ENCODE measurements around the gene DNAJB9. TPM values are rescaled to one million over a fixed set of nuclear protein-coding genes. Genes with fewer than 3 reads are reported as not detected.
A peak's percentile ranks its signal among the peaks of the same experiment; 100 is the strongest.

DNAJB9 gene
- total and polyA plus RNA-seq, 2 experiments from 2014 or later = 33.8 to 39.3 TPM

DNA sequence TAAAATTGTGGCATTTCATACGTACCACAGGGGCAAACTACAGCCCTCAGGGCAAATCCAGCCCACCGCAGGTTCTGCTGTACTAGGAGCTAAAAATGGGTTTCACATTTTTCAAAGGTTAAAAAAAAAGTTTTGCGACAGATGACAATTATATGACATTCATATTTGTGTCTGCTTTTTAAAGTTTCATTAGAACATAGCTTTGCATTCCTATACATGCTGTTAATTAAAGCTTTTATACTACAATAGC lies 43.0 kb upstream of the DNAJB9 start:
- H3K9ac ChIP-seq = peak overlapping the region; percentile 91
- TF ChIP-seq EZH2 (IDR thresholded peaks at IDR 0.05; ENCODE audit: insufficient read depth, poor library complexity, severe bottlenecking) (no peak), EZH2phosphoT487 (IDR thresholded peaks at IDR 0.05; ENCODE audit: insufficient read depth, low read depth) (no peak)
- no peak for DNase-seq
- H3K9me2 ChIP-seq (ENCODE audit: insufficient read depth) = no peaks in the 10 kb centered on the region
- peaks cover 22% of the 10 kb centered on the region for H3F3A ChIP-seq (ENCODE audit: insufficient read depth)
- peak overlapping the region; percentile 97 for H2AFZ ChIP-seq
- H4K20me1 ChIP-seq (ENCODE audit: insufficient read depth) = no peaks in the 10 kb centered on the region
- WGBS, 2 experiments (ENCODE audit: low coverage in 1 of 2, low lambda C conversion rate in 2 of 2, missing lambda C conversion rate in 2 of 2) = 2 to 6% methylated on average over 3 of the region's 3 CpGs
- H3K27me3 ChIP-seq (replicated peaks; ENCODE audit: insufficient read depth) = no peaks in the 10 kb centered on the region
- H3K36me3 ChIP-seq (ENCODE audit: low read depth) = no peaks in the 10 kb centered on the region
- no peaks in the 10 kb centered on the region for H3K9me3 ChIP-seq (ENCODE audit: low read depth)
- H3K4me3 ChIP-seq = peak overlapping the region; percentile 89
- peak overlapping the region; percentile 93 for H3K27ac ChIP-seq
- in situ Hi-C loops (cut with MboI) = no loop called here
- H3K4me1 ChIP-seq (ENCODE audit: insufficient read depth) = peaks cover 13% of the 10 kb centered on the region
- peaks cover 35% of the 10 kb centered on the region for H3K79me2 ChIP-seq (ENCODE audit: insufficient read depth)
- H3K4me2 ChIP-seq (ENCODE audit: unreplicated experiment) = peak overlapping the region; percentile 84

DNA sequence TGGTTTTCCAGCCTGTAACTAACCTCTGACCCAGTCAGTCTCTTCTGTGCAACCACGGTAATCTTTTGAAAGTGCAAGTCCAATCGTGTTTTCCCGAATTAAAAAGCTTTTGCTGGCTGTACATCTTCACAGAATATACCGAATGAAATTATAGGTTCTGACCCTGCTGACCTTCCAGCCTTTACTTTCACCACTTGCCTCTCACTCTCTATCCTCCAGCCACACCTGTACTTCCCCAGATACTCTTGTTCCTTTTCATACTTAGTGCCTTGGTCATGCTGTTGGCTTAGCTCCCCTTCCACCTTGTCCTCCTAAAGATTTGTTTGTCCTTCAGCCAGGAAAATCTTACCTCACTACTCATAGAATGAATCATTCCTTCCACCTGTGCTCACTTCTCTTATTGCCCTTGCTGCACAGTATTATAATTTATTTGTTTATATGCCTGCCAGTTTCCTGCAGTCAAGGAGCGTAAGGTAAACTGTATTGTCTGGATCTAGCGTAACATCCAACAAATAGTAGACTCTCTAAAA lies 41.4 kb upstream of the DNAJB9 start:
- Histone ChIP-seq H3K36me3 (ENCODE audit: low read depth) (no peaks in the 10 kb centered on the region), H3K27me3 (replicated peaks; ENCODE audit: insufficient read depth) (no peaks in the 10 kb centered on the region), H3K4me1 (ENCODE audit: insufficient read depth) (peaks cover 13% of the 10 kb centered on the region), H3K27ac (no peak overlapping the region), H3K4me2 (ENCODE audit: unreplicated experiment) (no peak overlapping the region), H3F3A (ENCODE audit: insufficient read depth) (peaks cover 22% of the 10 kb centered on the region), H3K9me2 (ENCODE audit: insufficient read depth) (no peaks in the 10 kb centered on the region), H4K20me1 (ENCODE audit: insufficient read depth) (no peaks in the 10 kb centered on the region), H2AFZ (no peak overlapping the region), H3K79me2 (ENCODE audit: insufficient read depth) (peaks cover 19% of the 10 kb centered on the region), H3K9ac (no peak overlapping the region), H3K9me3 (ENCODE audit: low read depth) (no peaks in the 10 kb centered on the region), H3K4me3 (no peak overlapping the region)
- DNase-seq = no peak
- in situ Hi-C loops (cut with MboI) = no loop called here
- no peak for TF ChIP-seq EZH2 (IDR thresholded peaks at IDR 0.05; ENCODE audit: insufficient read depth, poor library complexity, severe bottlenecking)
- TF ChIP-seq EZH2phosphoT487 (IDR thresholded peaks at IDR 0.05; ENCODE audit: insufficient read depth, low read depth) = no peak
- 96 to 97% methylated on average over 6 of the region's 6 CpGs for WGBS, 2 experiments (ENCODE audit: low coverage in 1 of 2, low lambda C conversion rate in 2 of 2, missing lambda C conversion rate in 2 of 2)

DNA sequence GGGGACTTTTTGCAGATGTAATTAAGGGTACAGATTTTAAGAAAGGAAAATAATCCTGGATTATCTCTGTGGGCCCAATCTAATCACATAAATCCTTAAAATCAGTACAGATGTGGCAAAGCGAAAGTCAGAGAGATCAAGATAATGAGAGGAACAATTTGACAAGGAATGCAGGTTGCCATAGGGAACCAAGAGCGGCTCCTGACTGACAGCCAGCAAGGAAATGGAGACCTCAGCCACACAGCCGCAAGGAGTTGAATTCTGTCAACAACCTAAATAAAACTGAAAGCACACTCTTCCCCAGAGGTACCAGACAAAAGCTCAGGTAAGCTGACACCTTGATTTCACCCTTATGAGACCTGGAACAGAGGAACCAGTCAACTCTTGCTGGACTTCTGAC lies 40.3 kb upstream of the DNAJB9 start:
- Histone ChIP-seq H3K79me2 (ENCODE audit: insufficient read depth) (peaks cover 8% of the 10 kb centered on the region), H3K4me2 (ENCODE audit: unreplicated experiment) (no peak overlapping the region), H3K27me3 (replicated peaks; ENCODE audit: insufficient read depth) (no peaks in the 10 kb centered on the region), H3K9me2 (ENCODE audit: insufficient read depth) (no peaks in the 10 kb centered on the region), H3F3A (ENCODE audit: insufficient read depth) (peaks cover 20% of the 10 kb centered on the region), H3K9ac (no peak overlapping the region), H3K27ac (no peak overlapping the region), H3K36me3 (ENCODE audit: low read depth) (no peaks in the 10 kb centered on the region), H3K4me3 (no peak overlapping the region), H3K9me3 (ENCODE audit: low read depth) (no peaks in the 10 kb centered on the region), H4K20me1 (ENCODE audit: insufficient read depth) (no peaks in the 10 kb centered on the region), H2AFZ (no peak overlapping the region), H3K4me1 (ENCODE audit: insufficient read depth) (peaks cover 6% of the 10 kb centered on the region; the same call in 1 of the 2 replicates)
- 83 to 84% methylated on average over 3 of the region's 3 CpGs for WGBS, 2 experiments (ENCODE audit: low coverage in 1 of 2, low lambda C conversion rate in 2 of 2, missing lambda C conversion rate in 2 of 2)
- no peak for TF ChIP-seq EZH2phosphoT487 (IDR thresholded peaks at IDR 0.05; ENCODE audit: insufficient read depth, low read depth)
- no peak for TF ChIP-seq EZH2 (IDR thresholded peaks at IDR 0.05; ENCODE audit: insufficient read depth, poor library complexity, severe bottlenecking)
- DNase-seq = no peak
- in situ Hi-C loops (cut with MboI) = no loop called here

DNA sequence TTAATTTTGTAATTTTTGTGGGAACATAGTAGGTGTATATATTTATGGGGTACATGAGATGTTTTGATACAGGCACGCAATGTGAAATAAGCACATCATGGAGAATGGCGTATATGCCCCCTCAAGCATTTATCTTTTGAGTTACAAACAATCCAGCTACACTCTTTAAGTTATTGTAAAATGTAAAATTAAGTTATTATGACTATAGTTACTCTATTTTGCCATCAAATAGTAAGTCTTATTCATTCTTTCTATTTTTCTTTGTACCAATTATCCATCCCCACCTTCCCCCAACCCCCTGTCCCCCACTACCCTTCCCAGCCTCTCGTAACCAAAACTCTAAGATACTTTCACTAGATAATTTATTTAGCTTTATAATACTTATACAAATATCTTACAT lies 36.0 kb upstream of the DNAJB9 start:
- H2AFZ ChIP-seq = no peak overlapping the region
- 80 to 87% methylated on average over 3 of the region's 3 CpGs for WGBS, 2 experiments (ENCODE audit: low coverage in 1 of 2, low lambda C conversion rate in 2 of 2, missing lambda C conversion rate in 2 of 2)
- H3F3A ChIP-seq (ENCODE audit: insufficient read depth) = no peaks in the 10 kb centered on the region
- no peaks in the 10 kb centered on the region; the same call in 1 of the 2 replicates for H3K9me2 ChIP-seq (ENCODE audit: insufficient read depth)
- H3K36me3 ChIP-seq (ENCODE audit: low read depth) = no peaks in the 10 kb centered on the region
- H3K4me2 ChIP-seq (ENCODE audit: unreplicated experiment) = no peak overlapping the region
- H3K79me2 ChIP-seq (ENCODE audit: insufficient read depth) = no peaks in the 10 kb centered on the region
- DNase-seq = no peak
- H3K9ac ChIP-seq = no peak overlapping the region
- no peaks in the 10 kb centered on the region for H4K20me1 ChIP-seq (ENCODE audit: insufficient read depth)
- in situ Hi-C loops (cut with MboI) = no loop called here
- H3K9me3 ChIP-seq (ENCODE audit: low read depth) = no peaks in the 10 kb centered on the region
- H3K4me1 ChIP-seq (ENCODE audit: insufficient read depth) = no peaks in the 10 kb centered on the region
- no peaks in the 10 kb centered on the region for H3K27me3 ChIP-seq (replicated peaks; ENCODE audit: insufficient read depth)
- no peak overlapping the region for H3K4me3 ChIP-seq
- TF ChIP-seq EZH2phosphoT487 (IDR thresholded peaks at IDR 0.05; ENCODE audit: insufficient read depth, low read depth) (no peak), EZH2 (IDR thresholded peaks at IDR 0.05; ENCODE audit: insufficient read depth, poor library complexity, severe bottlenecking) (no peak)
- no peak overlapping the region for H3K27ac ChIP-seq

DNA sequence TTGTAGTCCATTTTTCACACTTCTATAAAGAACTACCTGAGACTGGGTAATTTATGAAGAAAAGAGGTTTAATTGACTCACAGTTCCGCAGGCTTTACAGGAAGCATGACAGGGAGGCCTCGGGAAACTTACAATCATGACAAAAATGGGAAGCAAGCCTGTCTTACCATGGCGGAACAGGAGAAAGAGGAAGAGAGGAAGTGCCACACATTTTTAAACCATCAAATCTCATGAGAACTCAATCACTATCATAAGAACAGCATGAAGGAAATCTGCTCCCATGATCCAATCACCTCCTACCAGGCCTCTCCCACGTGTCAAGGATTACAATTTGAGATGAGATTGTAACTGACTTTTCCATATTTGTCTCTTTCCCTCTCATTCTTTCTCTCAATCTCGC lies 34.4 kb upstream of the DNAJB9 start:
- in situ Hi-C loops (cut with MboI) = no loop called here
- Histone ChIP-seq H2AFZ (no peak overlapping the region), H3K27me3 (replicated peaks; ENCODE audit: insufficient read depth) (no peaks in the 10 kb centered on the region), H3F3A (ENCODE audit: insufficient read depth) (no peaks in the 10 kb centered on the region), H3K9ac (no peak overlapping the region), H3K4me3 (no peak overlapping the region), H3K9me2 (ENCODE audit: insufficient read depth) (no peaks in the 10 kb centered on the region; the same call in 1 of the 2 replicates), H3K4me1 (ENCODE audit: insufficient read depth) (no peaks in the 10 kb centered on the region), H3K36me3 (ENCODE audit: low read depth) (no peaks in the 10 kb centered on the region), H3K9me3 (ENCODE audit: low read depth) (no peaks in the 10 kb centered on the region), H3K79me2 (ENCODE audit: insufficient read depth) (no peaks in the 10 kb centered on the region), H4K20me1 (ENCODE audit: insufficient read depth) (no peaks in the 10 kb centered on the region), H3K27ac (no peak overlapping the region), H3K4me2 (ENCODE audit: unreplicated experiment) (no peak overlapping the region)
- no peak for TF ChIP-seq EZH2phosphoT487 (IDR thresholded peaks at IDR 0.05; ENCODE audit: insufficient read depth, low read depth)
- no peak for TF ChIP-seq EZH2 (IDR thresholded peaks at IDR 0.05; ENCODE audit: insufficient read depth, poor library complexity, severe bottlenecking)
- 86 to 87% methylated on average over 5 of the region's 5 CpGs for WGBS, 2 experiments (ENCODE audit: low coverage in 1 of 2, low lambda C conversion rate in 2 of 2, missing lambda C conversion rate in 2 of 2)
- no peak for DNase-seq

Data from GM23248 (cell line).